HepG2 (cell line): Measurements from ENCODE around the gene TROAP.
"Not testable (repeated sequence)": the region's sequence is repeated elsewhere in the genome, so short reads cannot be mapped to it uniquely, and the experiment has no call there.

ENCODE experiments used
- CBX2 ChIP-seq, 2 experiments: fragments of 200-600 bp in 1 of 2; sonication (generic); formaldehyde crosslinking in 1 of 2; IDR thresholded peaks; 2 replicates each; pipeline versions ENCODE4 v1.7.0 to v1.8.1; 2018 to 2022; ENCODE audit warnings: low read depth in 2 of 2, low read length in 1 of 2, mild to moderate bottlenecking in 1 of 2, missing genetic modification reagents in 1 of 2
- CTCF ChIP-seq: sonication (generic); formaldehyde crosslinking; IDR thresholded peaks from 2 replicates; pipeline ENCODE4 v1.5.0; 2020; ENCODE audit warnings: mild to moderate bottlenecking, missing genetic modification reagents, moderate library complexity
- FOXJ3 ChIP-seq: sonication (generic); formaldehyde crosslinking; IDR thresholded peaks from 2 replicates; pipeline ENCODE4 v1.4.0; 2020; ENCODE audit warnings: missing genetic modification reagents, mild to moderate bottlenecking, borderline replicate concordance
- HNRNPL ChIP-seq: fragments of 200-400 bp; formaldehyde crosslinking; IDR thresholded peaks from 2 replicates; pipeline ENCODE4 v1.6.1; 2017; ENCODE audit warnings: mild to moderate bottlenecking, low read depth, low read length
- MYNN ChIP-seq: sonication (generic); formaldehyde crosslinking; IDR thresholded peaks from 2 replicates; pipeline ENCODE4 v1.4.0; 2020; ENCODE audit warnings: mild to moderate bottlenecking, low read depth, missing genetic modification reagents
- SMC3 ChIP-seq: IDR thresholded peaks from 2 replicates; pipeline ENCODE4 v1.6.1; 2011; ENCODE audit warnings: low read length, improper control_type of control experiment
- SRY ChIP-seq: sonication (generic); formaldehyde crosslinking; IDR thresholded peaks from 2 replicates; pipeline ENCODE4 v1.8.0; 2022; ENCODE audit warnings: mild to moderate bottlenecking, missing genetic modification reagents
- TBL1XR1 ChIP-seq: fragments of 150-350 bp; IDR thresholded peaks from 2 replicates; pipeline ENCODE4 v1.6.1; 2014; ENCODE audit warnings: borderline replicate concordance, low read length; ENCODE audit not compliant: partially characterized antibody
- ZNF678 ChIP-seq: sonication (generic); formaldehyde crosslinking; IDR thresholded peaks from 2 replicates; pipeline ENCODE4 v1.4.0; 2020; ENCODE audit warnings: mild to moderate bottlenecking, missing genetic modification reagents

GRCh38 chr12:49333778-49334177 lies 10.7 kb downstream of the TROAP start:
- not testable (repeated sequence) for TF ChIP-seq HNRNPL; SMC3; CTCF; ZNF678 (CRISPR knock-in tag); CBX2 (IDR thresholded peaks at IDR 0.05; ENCODE audit: low read depth, low read length); CBX2 (CRISPR knock-in tag; IDR thresholded peaks at IDR 0.05; ENCODE audit: low read depth); SRY; TBL1XR1; MYNN (CRISPR knock-in tag); FOXJ3 (CRISPR knock-in tag)
